H9 (cell line): ENCODE measurements around the gene MEG3. TPM values are rescaled to one million over a fixed set of nuclear protein-coding genes. Genes with fewer than 3 reads are reported as not detected.

Source experiments
- DNase-seq: peaks from one replicate; pipeline ENCODE4 v3.0.0-alpha.2; 2017
- H2AFZ ChIP-seq: one replicate; pipeline ENCODE4 v1.6.1; 2013; ENCODE audit warnings: mild to moderate bottlenecking, low read length, control low read depth, moderate library complexity
- H2AK5ac ChIP-seq: 2 replicates; pipeline ENCODE4 v1.6.1; 2013; ENCODE audit warnings: low read length, control low read depth, mixed read lengths; ENCODE audit not compliant: insufficient read length
- H2BK120ac ChIP-seq: one replicate; pipeline ENCODE4 v1.6.1; 2013; ENCODE audit warnings: low read depth, mild to moderate bottlenecking, low read length, control low read depth, inconsistent platforms; ENCODE audit not compliant: poor library complexity, severe bottlenecking
- H2BK12ac ChIP-seq: 2 replicates; pipeline ENCODE4 v1.6.1; 2013; ENCODE audit warnings: low read length, control low read depth, mixed read lengths, low read depth; ENCODE audit not compliant: insufficient read length
- H2BK15ac ChIP-seq: 2 replicates; pipeline ENCODE4 v1.6.1; 2013; ENCODE audit warnings: low read depth, low read length, control low read depth
- H2BK20ac ChIP-seq: one replicate; pipeline ENCODE4 v1.6.1; 2013; ENCODE audit warnings: low read depth, mild to moderate bottlenecking, low read length, control low read depth, inconsistent platforms; ENCODE audit not compliant: poor library complexity, severe bottlenecking
- H2BK5ac ChIP-seq: 2 replicates; pipeline ENCODE4 v1.6.1; 2013; ENCODE audit warnings: low read length, control low read depth, mixed read lengths; ENCODE audit not compliant: insufficient read length
- H3K14ac ChIP-seq: 2 replicates; pipeline ENCODE4 v1.6.1; 2013; ENCODE audit warnings: low read length, control low read depth; ENCODE audit not compliant: insufficient read depth
- H3K18ac ChIP-seq: 2 replicates; pipeline ENCODE4 v1.6.1; 2013; ENCODE audit warnings: low read depth, mild to moderate bottlenecking, mixed read lengths, low read length, control low read depth; ENCODE audit not compliant: insufficient read length
- H3K23ac ChIP-seq: 2 replicates; pipeline ENCODE4 v1.6.1; 2013; ENCODE audit warnings: low read length, control low read depth, mixed read lengths, low read depth; ENCODE audit not compliant: insufficient read length
- H3K23me2 ChIP-seq: 2 replicates; pipeline ENCODE4 v1.6.1; 2013; ENCODE audit warnings: low read depth, mild to moderate bottlenecking, mixed read lengths, low read length, control low read depth; ENCODE audit not compliant: insufficient read length, poor library complexity, severe bottlenecking
- H3K27ac ChIP-seq: 2 replicates; pipeline ENCODE4 v1.5.1; 2013; ENCODE audit warnings: low read length, control low read depth, mixed read lengths, low read depth; ENCODE audit not compliant: insufficient read length
- H3K27me3 ChIP-seq: 2 replicates; pipeline ENCODE4 v1.6.1; 2013; ENCODE audit warnings: low read length, control low read depth, inconsistent platforms; ENCODE audit not compliant: insufficient read depth
- H3K4ac ChIP-seq: 2 replicates; pipeline ENCODE4 v1.6.1; 2013; ENCODE audit warnings: low read depth, mild to moderate bottlenecking, control low read depth, inconsistent platforms, low read length, moderate library complexity
- H3K4me1 ChIP-seq: 2 replicates; pipeline ENCODE4 v1.6.1; 2013; ENCODE audit warnings: low read length, control low read depth, inconsistent platforms; ENCODE audit not compliant: insufficient read depth
- H3K4me2 ChIP-seq: 2 replicates; pipeline ENCODE4 v1.6.1; 2013; ENCODE audit warnings: low read length, control low read depth, mixed read lengths; ENCODE audit not compliant: insufficient read length, insufficient read depth
- H3K56ac ChIP-seq: 2 replicates; pipeline ENCODE4 v1.6.1; 2013; ENCODE audit warnings: low read depth, mild to moderate bottlenecking, mixed read lengths, low read length, control low read depth; ENCODE audit not compliant: insufficient read length
- H3K79me1 ChIP-seq: 2 replicates; pipeline ENCODE4 v1.6.1; 2013; ENCODE audit warnings: low read depth, mild to moderate bottlenecking, moderate library complexity, low read length, control low read depth, inconsistent platforms; ENCODE audit not compliant: insufficient read depth, poor library complexity, severe bottlenecking
- H3K79me2 ChIP-seq: 2 replicates; pipeline ENCODE4 v1.6.1; 2013; ENCODE audit warnings: low read length, control low read depth, inconsistent platforms; ENCODE audit not compliant: insufficient read depth
- H3K9ac ChIP-seq: 2 replicates; pipeline ENCODE4 v1.6.1; 2013; ENCODE audit warnings: low read length, control low read depth, mixed read lengths; ENCODE audit not compliant: insufficient read length; ENCODE audit errors: extremely low read depth
- H3K9me3 ChIP-seq: one replicate; pipeline ENCODE4 v1.6.1; 2013; ENCODE audit warnings: low read depth, low read length, inconsistent platforms; ENCODE audit not compliant: control insufficient read depth
- H3T11ph ChIP-seq: one replicate; pipeline ENCODE4 v1.6.1; 2013; ENCODE audit warnings: mild to moderate bottlenecking, low read length, control low read depth, inconsistent platforms
- H4K20me1 ChIP-seq: one replicate; pipeline ENCODE4 v1.6.1; 2013; ENCODE audit not compliant: control insufficient read depth, insufficient read length, insufficient read depth
- H4K5ac ChIP-seq: 2 replicates; pipeline ENCODE4 v1.6.1; 2013; ENCODE audit warnings: low read depth, mild to moderate bottlenecking, mixed read lengths, low read length, control low read depth; ENCODE audit not compliant: insufficient read length
- H4K8ac ChIP-seq: replicated peaks from 2 replicates; pipeline ENCODE4 v1.6.1; 2013; ENCODE audit warnings: low read length, control low read depth, mixed read lengths, low read depth; ENCODE audit not compliant: insufficient read length
- H4K91ac ChIP-seq: 2 replicates; pipeline ENCODE4 v1.6.1; 2013; ENCODE audit warnings: low read depth, mild to moderate bottlenecking, moderate library complexity, mixed read lengths, low read length, control low read depth; ENCODE audit not compliant: insufficient read length
- H3K27ac Mint-ChIP-seq, 3 experiments: 2 replicates in 2 of 3; 3 replicates in 1 of 3; pipeline ENCODE4 v1.8.0; 2020 to 2021; ENCODE audit warnings: mixed read lengths in 3 of 3, mild to moderate bottlenecking in 1 of 3, moderate library complexity in 1 of 3
- H3K27me3 Mint-ChIP-seq: 2 replicates; pipeline ENCODE4 v1.8.0; 2021; ENCODE audit warnings: low read depth, mild to moderate bottlenecking, moderate library complexity, mixed read lengths
- H3K36me3 Mint-ChIP-seq, 3 experiments: 2 replicates in 2 of 3; 3 replicates in 1 of 3; pipeline ENCODE4 v1.8.0; 2020 to 2021; ENCODE audit warnings: low read depth in 3 of 3, mixed read lengths in 3 of 3; ENCODE audit not compliant: insufficient read depth in 1 of 3
- H3K4me1 Mint-ChIP-seq, 2 experiments: 2 replicates each; pipeline ENCODE4 v1.8.0; 2020; ENCODE audit warnings: mixed read lengths in 2 of 2
- H3K4me3 Mint-ChIP-seq, 2 experiments: 2 replicates in 1 of 2; 3 replicates in 1 of 2; pipeline ENCODE4 v1.8.0; 2020 to 2021; ENCODE audit warnings: mild to moderate bottlenecking in 2 of 2, mixed read lengths in 2 of 2, moderate library complexity in 1 of 2
- H3K9me3 Mint-ChIP-seq, 2 experiments: 2 replicates in 1 of 2; 3 replicates in 1 of 2; pipeline ENCODE4 v1.8.0; 2020; ENCODE audit warnings: mild to moderate bottlenecking in 2 of 2, mixed read lengths in 2 of 2, moderate library complexity in 1 of 2
- WGBS: extraction: QIAGEN DNeasy Blood & Tissue Kit; methylation state at CpG from one replicate; pipeline ENCODE4 v1.1.7; 2013; ENCODE audit warnings: missing lambda C conversion rate, low lambda C conversion rate, mixed read lengths; ENCODE audit not compliant: insufficient read length; ENCODE audit errors: extremely low coverage; 5-methylcytosine and 5-hydroxymethylcytosine counted together
- total RNA-seq: library from RNA; stranded (reverse); gene quantifications from 2 replicates; pipeline ENCODE4 v1.2.1, GENCODE V29; 2021
- TF ChIP-seq, protein P1 (sequence below): fragments of 200-600 bp; sonication (generic); conservative IDR thresholded peaks from 3 replicates; pipeline ENCODE4 v1.8.0; 2021; ENCODE audit warnings: antibody characterized with exemption, mild to moderate bottlenecking

The MEG3 gene
- total RNA-seq, 1 experiment from 2014 or later: 0.52 TPM

DNA sequence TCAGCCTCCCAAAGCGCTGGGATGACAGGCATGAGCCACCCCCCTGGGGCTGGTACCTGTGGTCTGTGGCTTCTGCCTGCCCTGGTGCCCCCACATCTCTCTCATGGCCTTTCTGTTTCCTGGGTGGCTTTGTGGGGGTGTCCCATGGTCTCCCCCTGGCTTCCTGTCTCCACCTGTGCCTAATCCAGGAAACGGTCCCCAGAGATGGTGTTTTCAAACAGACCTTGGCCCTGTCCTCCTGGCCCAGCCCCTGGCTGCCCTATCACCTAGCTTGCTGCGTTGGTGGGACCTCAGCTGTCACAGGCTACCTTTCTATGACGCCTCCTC is 18.1 kb downstream of the MEG3 start:
- Histone ChIP-seq H3K79me2 (no peaks in the 10 kb centered on the region), H3K14ac (no peak overlapping the region), H2BK12ac (no peak overlapping the region), H2BK120ac (no peak overlapping the region), H2AFZ (no peak overlapping the region), H4K8ac (no peak overlapping the region), H3K4ac (no peak overlapping the region), H2BK15ac (no peak overlapping the region), H3K18ac (no peak overlapping the region), H3K9me3 (no peaks in the 10 kb centered on the region), H3K56ac (no peak overlapping the region), H2BK20ac (no peak overlapping the region), H3K4me1 (peaks cover 5% of the 10 kb centered on the region; the same call in 1 of the 2 replicates), H4K5ac (no peak overlapping the region), H3K23me2 (no peaks in the 10 kb centered on the region), H3K79me1 (no peaks in the 10 kb centered on the region), H2BK5ac (no peak overlapping the region), H3K27me3 (no peaks in the 10 kb centered on the region), H3T11ph (no peak overlapping the region), H3K9ac (no peak overlapping the region), H3K27ac (no peak overlapping the region), H3K23ac (no peak overlapping the region), H4K91ac (no peak overlapping the region), H3K4me2 (no peak overlapping the region), H4K20me1 (no peaks in the 10 kb centered on the region), H2AK5ac (no peak overlapping the region)
- no peak for DNase-seq
- no peak overlapping the region for H3K4me3 Mint-ChIP-seq
- WGBS: no CpG with 5 or more reads among the region's 4 CpGs
- TF ChIP-seq, protein P1, sequence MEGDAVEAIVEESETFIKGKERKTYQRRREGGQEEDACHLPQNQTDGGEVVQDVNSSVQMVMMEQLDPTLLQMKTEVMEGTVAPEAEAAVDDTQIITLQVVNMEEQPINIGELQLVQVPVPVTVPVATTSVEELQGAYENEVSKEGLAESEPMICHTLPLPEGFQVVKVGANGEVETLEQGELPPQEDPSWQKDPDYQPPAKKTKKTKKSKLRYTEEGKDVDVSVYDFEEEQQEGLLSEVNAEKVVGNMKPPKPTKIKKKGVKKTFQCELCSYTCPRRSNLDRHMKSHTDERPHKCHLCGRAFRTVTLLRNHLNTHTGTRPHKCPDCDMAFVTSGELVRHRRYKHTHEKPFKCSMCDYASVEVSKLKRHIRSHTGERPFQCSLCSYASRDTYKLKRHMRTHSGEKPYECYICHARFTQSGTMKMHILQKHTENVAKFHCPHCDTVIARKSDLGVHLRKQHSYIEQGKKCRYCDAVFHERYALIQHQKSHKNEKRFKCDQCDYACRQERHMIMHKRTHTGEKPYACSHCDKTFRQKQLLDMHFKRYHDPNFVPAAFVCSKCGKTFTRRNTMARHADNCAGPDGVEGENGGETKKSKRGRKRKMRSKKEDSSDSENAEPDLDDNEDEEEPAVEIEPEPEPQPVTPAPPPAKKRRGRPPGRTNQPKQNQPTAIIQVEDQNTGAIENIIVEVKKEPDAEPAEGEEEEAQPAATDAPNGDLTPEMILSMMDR: no peak
- H3K36me3 Mint-ChIP-seq: no peaks in the 10 kb centered on the region
- no peaks in the 10 kb centered on the region for H3K27me3 Mint-ChIP-seq
- H3K27ac Mint-ChIP-seq: no peak overlapping the region
- H3K9me3 Mint-ChIP-seq: no peaks in the 10 kb centered on the region
- H3K4me1 Mint-ChIP-seq: peaks cover 30 to 41% of the 10 kb centered on the region in 2 experiments
